PC-9 (cell line): ENCODE results near the gene ETV6. TPM values are rescaled to one million over a fixed set of nuclear protein-coding genes. Genes with fewer than 3 reads are reported as not detected.
"Not testable (repeated sequence)": the region's sequence is repeated elsewhere in the genome, so short reads cannot be mapped to it uniquely, and the experiment has no call there.

Experiments
- BruUV-seq: library from RNA; stranded (reverse); fragments of 400-500 nt; replicated peaks from 2 replicates; lab custom pipeline; 2021; lab: Mats Ljungman, UMichigan
- CTCF ChIA-PET: fragments of 300-600 bp; sonication (Branson Sonifier 250); formaldehyde crosslinking; loops from one replicate; lab custom pipeline; 2022; ENCODE audit warnings: antibody characterized with exemption; lab: Charles Lee
- POLR2A ChIA-PET: fragments of 300-600 bp; sonication (Branson Sonifier 250); formaldehyde crosslinking; loops from one replicate; lab custom pipeline; 2022; ENCODE audit warnings: antibody characterized with exemption; ENCODE audit not compliant: unreplicated experiment; lab: Charles Lee
- DNase-seq, 2 experiments: peaks; one replicate each; pipeline versions ENCODE4 v3.0.0 to v3.0.0-alpha.2; 2015 to 2022; ENCODE audit warnings: mixed read lengths in 1 of 2
- H2AFZ ChIP-seq: fragments of 200-600 bp; sonication (generic); 2 replicates; pipeline ENCODE4 v1.8.1; 2017; ENCODE audit warnings: antibody characterized with exemption
- H3F3A ChIP-seq: fragments of 200-600 bp; sonication (generic); 2 replicates; pipeline ENCODE4 v1.8.1; 2017; ENCODE audit warnings: antibody characterized with exemption, mild to moderate bottlenecking, low read depth; ENCODE audit not compliant: insufficient read depth
- H3K27ac ChIP-seq: fragments of 200-600 bp; sonication (generic); 2 replicates; pipeline ENCODE4 v1.6.1; 2016; ENCODE audit warnings: mixed run types
- H3K27me3 ChIP-seq: fragments of 200-600 bp; sonication (generic); 2 replicates; pipeline ENCODE4 v1.6.1; 2016; ENCODE audit warnings: low read depth, mixed run types; ENCODE audit not compliant: insufficient read depth
- H3K36me3 ChIP-seq: fragments of 200-600 bp; sonication (generic); 2 replicates; pipeline ENCODE4 v1.6.1; 2016; ENCODE audit warnings: low read depth, mixed run types
- H3K4me1 ChIP-seq: fragments of 200-600 bp; sonication (generic); replicated peaks from 2 replicates; pipeline ENCODE4 v1.6.1; 2016; ENCODE audit warnings: mixed run types; ENCODE audit not compliant: insufficient read depth
- H3K4me2 ChIP-seq: fragments of 200-600 bp; sonication (generic); 2 replicates; pipeline ENCODE4 v1.6.1; 2017; ENCODE audit warnings: mixed run types
- H3K4me3 ChIP-seq: fragments of 200-600 bp; sonication (generic); 2 replicates; pipeline ENCODE4 v1.6.1; 2016; ENCODE audit warnings: mixed run types
- H3K79me2 ChIP-seq: fragments of 200-600 bp; sonication (generic); 2 replicates; pipeline ENCODE4 v1.6.1; 2017; ENCODE audit warnings: low read depth, mixed run types
- H3K9me2 ChIP-seq: fragments of 200-600 bp; sonication (generic); 2 replicates; pipeline ENCODE4 v1.8.1; 2017; ENCODE audit warnings: mild to moderate bottlenecking; ENCODE audit not compliant: insufficient read depth
- H3K9me3 ChIP-seq: fragments of 200-600 bp; sonication (generic); 2 replicates; pipeline ENCODE4 v1.8.1; 2016; ENCODE audit warnings: low read depth; ENCODE audit not compliant: insufficient read depth
- H4K20me1 ChIP-seq: fragments of 200-600 bp; sonication (generic); 2 replicates; pipeline ENCODE4 v1.8.1; 2017; ENCODE audit not compliant: insufficient read depth
- EZH2 ChIP-seq: fragments of 200-600 bp; sonication (generic); IDR thresholded peaks from 2 replicates; pipeline ENCODE4 v1.8.0; 2017; ENCODE audit warnings: antibody characterized with exemption, low read depth
- intact Hi-C: fragments of 100-400 bp; cut with micrococcal nuclease; formaldehyde crosslinking; loops from one replicate; pipeline ENCODE4 v1.10.0; 2022; ENCODE audit not compliant: unreplicated experiment
- total RNA-seq: library from RNA; stranded (reverse); gene quantifications from 2 replicates; pipeline ENCODE4 v1.2.3, GENCODE V29; 2021
- TF ChIP-seq, protein P1 (sequence below): fragments of 200-600 bp; sonication (generic); conservative IDR thresholded peaks from 2 replicates; pipeline ENCODE4 v1.6.1; 2017; ENCODE audit warnings: mixed run types, antibody characterized with exemption, mild to moderate bottlenecking, moderate library complexity

The ETV6 gene
- total RNA-seq, 1 experiment from 2014 or later = 62.8 TPM

DNA sequence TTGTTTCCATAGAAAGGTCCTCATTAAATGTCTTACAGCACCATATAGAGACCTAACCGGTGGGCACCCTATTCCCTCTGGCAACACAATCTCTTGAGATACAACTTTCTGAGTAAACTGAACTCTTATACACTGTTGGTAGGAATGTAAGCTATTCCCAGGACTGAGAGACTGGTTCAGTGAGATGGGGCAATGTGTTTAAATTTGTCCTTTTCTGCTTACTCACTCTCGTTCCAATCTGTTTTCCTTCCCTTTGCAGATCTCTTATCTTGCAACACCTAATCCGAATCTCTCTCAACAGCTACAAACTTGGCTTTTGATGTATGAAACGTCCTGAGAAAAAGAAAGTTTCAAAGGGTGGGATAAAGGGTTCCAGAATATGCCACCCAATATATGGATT lies 26.1 kb upstream of the ETV6 start:
- Histone ChIP-seq H3K27me3 (no peaks in the 10 kb centered on the region), H3F3A (peaks cover 18% of the 10 kb centered on the region), H3K9me2 (no peaks in the 10 kb centered on the region), H3K4me3 (no peak overlapping the region), H3K79me2 (no peaks in the 10 kb centered on the region), H3K27ac (peak overlapping the region; percentile 85), H3K9me3 (peaks cover 5% of the 10 kb centered on the region; the same call in 1 of the 2 replicates), H2AFZ (peak overlapping the region; percentile 64; the same call in 1 of the 2 replicates), H4K20me1 (no peaks in the 10 kb centered on the region), H3K36me3 (no peaks in the 10 kb centered on the region), H3K4me2 (peak overlapping the region; percentile 58), H3K4me1 (peaks cover 26% of the 10 kb centered on the region)
- intact Hi-C loops = loop anchor here (2.0 to 5.0 kb wide), 3 partner anchors 25 to 409 kb away; partner anchors contain the start of gene ETV6
- TF ChIP-seq EZH2 = no peak
- TF ChIP-seq, protein P1, sequence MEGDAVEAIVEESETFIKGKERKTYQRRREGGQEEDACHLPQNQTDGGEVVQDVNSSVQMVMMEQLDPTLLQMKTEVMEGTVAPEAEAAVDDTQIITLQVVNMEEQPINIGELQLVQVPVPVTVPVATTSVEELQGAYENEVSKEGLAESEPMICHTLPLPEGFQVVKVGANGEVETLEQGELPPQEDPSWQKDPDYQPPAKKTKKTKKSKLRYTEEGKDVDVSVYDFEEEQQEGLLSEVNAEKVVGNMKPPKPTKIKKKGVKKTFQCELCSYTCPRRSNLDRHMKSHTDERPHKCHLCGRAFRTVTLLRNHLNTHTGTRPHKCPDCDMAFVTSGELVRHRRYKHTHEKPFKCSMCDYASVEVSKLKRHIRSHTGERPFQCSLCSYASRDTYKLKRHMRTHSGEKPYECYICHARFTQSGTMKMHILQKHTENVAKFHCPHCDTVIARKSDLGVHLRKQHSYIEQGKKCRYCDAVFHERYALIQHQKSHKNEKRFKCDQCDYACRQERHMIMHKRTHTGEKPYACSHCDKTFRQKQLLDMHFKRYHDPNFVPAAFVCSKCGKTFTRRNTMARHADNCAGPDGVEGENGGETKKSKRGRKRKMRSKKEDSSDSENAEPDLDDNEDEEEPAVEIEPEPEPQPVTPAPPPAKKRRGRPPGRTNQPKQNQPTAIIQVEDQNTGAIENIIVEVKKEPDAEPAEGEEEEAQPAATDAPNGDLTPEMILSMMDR = no peak
- CTCF ChIA-PET = interaction anchor here (1.2 to 1.5 kb wide), 3 partner anchors 41 to 68 kb away, joined by 4 to 6 read pairs (median 5); no protein-coding TSS in a partner anchor
- POLR2A ChIA-PET = interaction anchor here (0.6 to 0.7 kb wide), 2 partner anchors 386 to 410 kb away, joined by 3 read pairs; no protein-coding TSS in a partner anchor
- peak; percentile 22 to 91 for DNase-seq
- BruUV-seq = no TSS peak

DNA sequence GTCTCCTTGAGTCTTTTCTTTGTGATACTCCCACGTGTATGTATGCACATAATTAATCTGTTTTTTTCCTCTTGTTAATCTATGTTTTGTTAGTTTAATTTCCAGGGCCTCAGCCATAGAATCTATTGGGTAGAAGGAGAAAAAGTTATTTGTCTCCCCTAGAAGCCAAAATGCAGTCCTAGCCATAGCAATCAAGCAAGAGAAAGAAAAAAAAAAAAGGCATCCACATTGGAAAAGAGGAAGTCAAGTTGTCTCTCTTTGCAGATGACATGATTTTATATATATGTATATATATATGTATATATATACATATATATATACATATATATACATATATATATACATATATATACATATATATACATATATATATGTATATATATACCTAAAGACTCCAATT lies 25.4 kb upstream of the ETV6 start:
- Histone ChIP-seq H3K36me3 (no peaks in the 10 kb centered on the region), H3K9me2 (no peaks in the 10 kb centered on the region), H3K4me2 (peak overlapping the region; percentile 58), H3K27me3 (no peaks in the 10 kb centered on the region), H3K27ac (peak overlapping the region; percentile 85), H2AFZ (peak overlapping the region; percentile 64; the same call in 1 of the 2 replicates), H3K4me1 (peaks cover 26% of the 10 kb centered on the region), H3K9me3 (peaks cover 5% of the 10 kb centered on the region; the same call in 1 of the 2 replicates), H3K79me2 (no peaks in the 10 kb centered on the region), H3F3A (peaks cover 18% of the 10 kb centered on the region), H4K20me1 (no peaks in the 10 kb centered on the region), H3K4me3 (no peak overlapping the region)
- TF ChIP-seq, protein P1 = no peak
- TF ChIP-seq EZH2 = no peak
- DNase-seq = no peak
- ChIA-PET POLR2A (no interaction called here), CTCF (interaction anchor here (0.6 to 1.3 kb wide), 2 partner anchors 44 to 415 kb away, joined by 6 read pairs; no protein-coding TSS in a partner anchor)
- intact Hi-C loops = loop anchor here (5.0 kb wide), 1 partner anchor 408 kb away; no protein-coding TSS in a partner anchor
- BruUV-seq = no TSS peak

DNA sequence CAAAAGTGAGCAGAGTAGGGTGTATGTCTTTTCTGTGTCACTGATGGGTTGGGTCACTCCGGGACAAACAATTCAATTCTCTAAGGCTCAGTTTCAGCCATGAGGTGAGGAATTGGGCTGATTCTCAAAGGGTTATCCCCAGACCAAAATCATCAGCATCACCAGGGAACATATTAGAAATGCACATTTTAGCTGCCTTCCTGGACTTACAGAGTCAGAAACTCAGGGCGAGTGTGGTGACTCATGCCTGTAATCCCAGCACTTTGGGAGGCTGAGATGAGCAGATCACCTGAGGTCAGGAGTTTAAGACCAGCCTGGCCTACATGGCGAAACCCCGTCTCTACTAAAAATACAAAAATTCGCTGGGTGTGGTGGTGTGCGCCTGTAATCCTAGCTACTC lies 21.8 kb upstream of the ETV6 start:
- Histone ChIP-seq H3K4me1 (peaks cover 16% of the 10 kb centered on the region), H3F3A (peaks cover 12% of the 10 kb centered on the region)
- H3K27me3 ChIP-seq, H3K36me3 ChIP-seq, H2AFZ ChIP-seq, H3K9me3 ChIP-seq, H3K4me2 ChIP-seq, H3K9me2 ChIP-seq, H3K4me3 ChIP-seq, H3K79me2 ChIP-seq, BruUV-seq, H4K20me1 ChIP-seq, H3K27ac ChIP-seq, CTCF ChIA-PET, intact Hi-C loops, DNase-seq, POLR2A ChIA-PET: not testable (repeated sequence)
